Stimulated activated naive CD8-positive, alpha-beta T cell treated with anti-CD3 and anti-CD28 coated beads, Interleukin-15, amount 100 ng/mL, for 72 hours (primary cell): Measurements from ENCODE around the gene LMTK2.
A peak's percentile ranks its signal among the peaks of the same experiment; 100 is the strongest.
"Not testable (repeated sequence)": the region's sequence is repeated elsewhere in the genome, so short reads cannot be mapped to it uniquely, and the experiment has no call there.

Source experiments
- ATAC-seq: fragments of 150-1000 bp; cut with Tn5 transposase; 2 replicates; pipeline ENCODE4 v1.10.0; 2021; ENCODE audit warnings: mild to moderate bottlenecking, moderate library complexity
- DNase-seq, 2 donors: peaks; one replicate each; pipeline ENCODE4 v3.0.0; 2021 to 2022
- H3K27ac Mint-ChIP-seq, 2 donors: one replicate each; pipeline ENCODE4 v1.8.0; 2022; ENCODE audit warnings: mild to moderate bottlenecking in 2 of 2, mixed read lengths in 2 of 2, moderate library complexity in 2 of 2
- H3K27me3 Mint-ChIP-seq: one replicate; pipeline ENCODE4 v1.8.0; 2022; ENCODE audit warnings: mixed read lengths
- H3K4me1 Mint-ChIP-seq: one replicate; pipeline ENCODE4 v1.8.0; 2022; ENCODE audit warnings: mild to moderate bottlenecking, mixed read lengths
- H3K4me3 Mint-ChIP-seq, 2 donors: one replicate each; pipeline ENCODE4 v1.8.0; 2022; ENCODE audit warnings: mild to moderate bottlenecking in 2 of 2, mixed read lengths in 2 of 2, moderate library complexity in 1 of 2
- H3K9me3 Mint-ChIP-seq, 2 donors: one replicate each; pipeline ENCODE4 v1.8.0; 2022; ENCODE audit warnings: mixed read lengths in 2 of 2

The LMTK2 gene

DNA sequence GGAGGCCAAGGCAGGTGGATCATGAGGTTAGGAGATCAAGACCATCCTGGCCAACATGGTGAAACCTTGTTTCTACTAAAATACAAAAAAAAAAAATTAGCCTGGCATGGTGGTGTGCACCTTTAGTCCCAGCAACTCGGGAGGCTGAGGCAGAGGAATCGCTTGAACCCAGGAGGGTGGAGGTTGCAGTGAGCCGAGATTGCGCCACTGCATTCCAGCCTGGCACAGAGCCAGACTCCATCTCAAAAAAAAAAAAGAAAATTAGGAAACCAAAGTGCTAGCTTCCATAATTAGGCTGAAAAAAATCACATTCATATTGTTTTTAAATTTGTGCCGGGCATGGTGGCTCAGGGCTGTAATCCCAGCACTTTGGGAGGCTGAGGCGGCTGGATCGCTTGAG, 14.7 kb downstream of the LMTK2 start:
- not testable (repeated sequence) for H3K27ac Mint-ChIP-seq, H3K4me1 Mint-ChIP-seq, H3K4me3 Mint-ChIP-seq, ATAC-seq, DNase-seq, H3K27me3 Mint-ChIP-seq, H3K9me3 Mint-ChIP-seq

GRCh38 chr7:98123365-98123696, 16.7 kb downstream of the LMTK2 start:
- ATAC-seq (no peak), DNase-seq (no peak)
- no peak overlapping the region for H3K27ac Mint-ChIP-seq
- H3K27me3 Mint-ChIP-seq = no peaks in the 10 kb centered on the region
- H3K4me1 Mint-ChIP-seq = peaks cover 8% of the 10 kb centered on the region
- no peaks in the 10 kb centered on the region for H3K9me3 Mint-ChIP-seq
- no peak overlapping the region for H3K4me3 Mint-ChIP-seq

DNA sequence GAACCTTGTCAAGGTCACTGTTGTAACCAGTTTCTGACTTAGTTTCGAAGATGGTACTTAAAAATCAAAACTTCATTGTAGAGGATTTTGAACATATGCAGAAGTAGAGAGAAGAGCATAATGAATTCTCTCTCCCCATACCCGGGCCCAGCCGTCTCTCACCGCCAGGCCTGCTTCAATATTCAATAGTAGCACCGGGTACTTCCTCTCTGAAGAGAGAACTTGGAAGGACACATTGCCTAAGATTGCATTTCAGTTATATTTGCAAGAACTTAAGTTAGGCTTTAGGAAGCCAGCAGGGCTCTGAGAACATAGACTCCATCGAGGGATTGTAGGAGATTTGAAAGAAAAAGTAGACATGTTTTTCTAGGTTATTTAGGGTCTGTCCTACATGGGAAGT, 19.1 kb downstream of the LMTK2 start:
- Mint-ChIP-seq H3K4me3 (no peak overlapping the region), H3K27ac (no peak overlapping the region), H3K27me3 (no peaks in the 10 kb centered on the region), H3K4me1 (peaks cover 14% of the 10 kb centered on the region), H3K9me3 (no peaks in the 10 kb centered on the region)
- no peak for ATAC-seq
- DNase-seq = no peak

- Mint-ChIP-seq H3K27ac (no peak overlapping the region), H3K27me3 (peaks cover 7% of the 10 kb centered on the region), H3K4me3 (no peak overlapping the region), H3K4me1 (peaks cover 21% of the 10 kb centered on the region), H3K9me3 (no peaks in the 10 kb centered on the region)
- ATAC-seq (no peak), DNase-seq (no peak)
Observed at GRCh38 chr7:98126311-98127142, 19.9 kb downstream of the LMTK2 start.

DNA sequence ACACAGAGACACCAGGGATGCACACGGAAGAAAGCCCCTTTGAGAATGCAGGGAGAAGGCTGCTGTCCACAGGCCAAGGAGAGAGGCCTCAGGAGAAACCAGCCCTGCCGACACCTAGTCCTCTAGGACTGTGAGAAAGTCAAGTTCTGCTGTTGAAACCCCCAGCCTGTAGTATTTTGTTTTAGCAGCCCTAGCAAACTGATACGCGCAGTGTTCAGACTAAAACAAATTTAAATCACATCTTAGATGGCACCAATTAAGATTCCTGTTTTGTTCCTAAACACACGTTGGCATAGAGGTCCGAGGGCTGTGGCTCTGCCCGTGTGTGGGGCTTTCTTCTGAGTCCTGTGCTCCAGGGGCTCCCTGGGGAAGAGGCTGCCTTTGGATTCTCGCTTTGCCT, 21.7 kb downstream of the LMTK2 start:
- Mint-ChIP-seq H3K4me1 (peaks cover 39% of the 10 kb centered on the region), H3K27me3 (peaks cover 8% of the 10 kb centered on the region), H3K9me3 (no peaks in the 10 kb centered on the region), H3K4me3 (no peak overlapping the region), H3K27ac (no peak overlapping the region)
- ATAC-seq (no peak), DNase-seq (no peak)

- peaks cover 42% of the 10 kb centered on the region for H3K4me1 Mint-ChIP-seq
Observed at GRCh38 chr7:98130959-98131358, 24.3 kb downstream of the LMTK2 start.

GRCh38 chr7:98133181-98133580, 26.5 kb downstream of the LMTK2 start:
- Mint-ChIP-seq H3K27me3 (peaks cover 15% of the 10 kb centered on the region), H3K4me1 (peaks cover 42% of the 10 kb centered on the region), H3K4me3 (peak overlapping the region; percentile 28 to 85), H3K27ac (peak overlapping the region in 1 of 2 donors; percentile 59), H3K9me3 (no peaks in the 10 kb centered on the region)
- peak; percentile 17 to 32 for DNase-seq
- peak; percentile 68 for ATAC-seq

More at GRCh38 chr7:98130959-98131358, 24.3 kb downstream of the LMTK2 start:
- Mint-ChIP-seq H3K27me3 (peaks cover 15% of the 10 kb centered on the region), H3K27ac (no peak overlapping the region), H3K9me3 (no peaks in the 10 kb centered on the region), H3K4me3 (no peak overlapping the region)
- ATAC-seq (no peak), DNase-seq (no peak)

DNA sequence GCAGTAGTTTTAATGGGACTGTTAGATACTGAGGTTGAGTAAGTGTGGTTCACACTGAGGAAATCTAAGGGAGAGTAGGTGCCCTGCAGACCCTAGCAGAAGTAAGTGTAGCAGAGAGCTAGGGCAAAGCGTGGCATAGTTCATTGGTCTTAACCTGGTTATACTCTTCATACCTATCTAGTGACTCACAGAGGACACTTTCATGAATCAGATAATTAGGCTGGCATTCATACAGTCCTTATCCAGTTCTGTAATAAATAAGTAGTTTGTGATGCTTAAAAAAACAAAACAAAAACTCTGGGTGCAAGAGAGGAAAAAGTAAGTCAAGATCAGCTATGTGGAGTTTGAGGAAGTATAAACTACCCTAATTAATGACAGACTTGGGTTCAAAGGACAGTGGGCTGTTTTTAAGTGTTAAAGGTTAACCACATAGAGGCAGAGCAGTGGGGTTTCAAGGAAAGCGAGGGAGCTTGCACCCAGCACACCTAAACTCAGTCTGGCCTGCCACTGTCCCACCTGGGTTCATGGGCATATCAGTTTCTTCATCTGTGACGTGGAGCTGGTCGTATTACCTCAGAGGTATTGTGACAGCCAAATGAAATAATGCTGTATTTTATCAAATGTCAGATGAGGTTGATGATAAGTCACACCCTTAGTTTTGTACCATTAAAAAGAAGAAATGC, 27.1 kb downstream of the LMTK2 start:
- H3K4me3 Mint-ChIP-seq = peak overlapping the region; percentile 28 to 85
- peak; percentile 41 for ATAC-seq
- no peak overlapping the region for H3K27ac Mint-ChIP-seq
- H3K9me3 Mint-ChIP-seq = no peaks in the 10 kb centered on the region
- DNase-seq = no peak
- H3K27me3 Mint-ChIP-seq = peaks cover 15% of the 10 kb centered on the region
- peaks cover 42% of the 10 kb centered on the region for H3K4me1 Mint-ChIP-seq

GRCh38 chr7:98134420-98135228, 28.0 kb downstream of the LMTK2 start:
- peaks cover 42% of the 10 kb centered on the region for H3K4me1 Mint-ChIP-seq
- H3K27ac Mint-ChIP-seq = no peak overlapping the region
- DNase-seq (no peak), ATAC-seq (no peak)
- H3K4me3 Mint-ChIP-seq = no peak overlapping the region
- H3K27me3 Mint-ChIP-seq = peaks cover 15% of the 10 kb centered on the region
- no peaks in the 10 kb centered on the region for H3K9me3 Mint-ChIP-seq

- H3K27ac Mint-ChIP-seq = peak overlapping the region in 1 of 2 donors; percentile 51
- ATAC-seq (no peak), DNase-seq (no peak)
- H3K4me3 Mint-ChIP-seq = no peak overlapping the region
- H3K9me3 Mint-ChIP-seq = no peaks in the 10 kb centered on the region
- peaks cover 14% of the 10 kb centered on the region for H3K27me3 Mint-ChIP-seq
- H3K4me1 Mint-ChIP-seq = peaks cover 34% of the 10 kb centered on the region
Observed at GRCh38 chr7:98135984-98136383, 29.3 kb downstream of the LMTK2 start.

- peaks cover 9% of the 10 kb centered on the region for H3K27me3 Mint-ChIP-seq
Observed at GRCh38 chr7:98136423-98136822, 29.8 kb downstream of the LMTK2 start.

DNA sequence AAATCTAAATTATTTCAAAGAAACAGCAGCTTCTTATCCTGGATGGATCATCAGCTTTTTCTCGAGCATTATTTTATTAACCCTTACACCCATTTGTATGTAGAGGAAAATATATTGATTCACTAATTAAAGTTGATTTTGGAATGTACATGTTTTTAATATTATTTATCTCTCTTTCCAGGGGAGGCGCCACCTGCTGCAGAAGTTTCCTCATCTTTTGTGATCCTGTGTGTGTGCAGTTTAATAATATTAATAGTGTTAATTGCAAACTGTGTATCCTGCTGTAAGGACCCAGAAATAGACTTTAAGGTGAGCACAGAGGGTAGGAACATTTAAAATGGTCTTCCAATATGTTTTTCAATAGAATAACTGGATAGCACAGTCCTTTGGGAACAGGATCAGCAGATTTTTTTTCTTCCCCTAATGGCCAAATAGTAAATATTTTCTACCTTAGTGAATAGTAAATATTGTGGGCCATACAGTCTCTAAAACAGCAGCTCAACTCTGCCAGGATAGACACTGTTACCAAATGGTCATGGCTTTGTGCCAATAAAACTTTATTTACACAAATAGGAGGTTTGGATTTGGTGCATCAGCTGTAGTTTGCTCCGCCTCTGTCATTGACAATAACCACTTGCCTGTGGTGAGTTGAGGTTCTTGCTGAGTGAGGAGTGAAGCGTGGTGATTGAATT, 30.6 kb downstream of the LMTK2 start:
- ATAC-seq = no peak
- no peak overlapping the region for H3K27ac Mint-ChIP-seq
- peaks cover 7% of the 10 kb centered on the region for H3K27me3 Mint-ChIP-seq
- H3K4me1 Mint-ChIP-seq = peaks cover 21% of the 10 kb centered on the region
- H3K4me3 Mint-ChIP-seq = no peak overlapping the region
- no peaks in the 10 kb centered on the region for H3K9me3 Mint-ChIP-seq
- no peak for DNase-seq

More at GRCh38 chr7:98136423-98136822, 29.8 kb downstream of the LMTK2 start:
- Mint-ChIP-seq H3K4me1 (peaks cover 30% of the 10 kb centered on the region), H3K4me3 (no peak overlapping the region), H3K9me3 (no peaks in the 10 kb centered on the region), H3K27ac (no peak overlapping the region)
- ATAC-seq (no peak), DNase-seq (no peak)

DNA sequence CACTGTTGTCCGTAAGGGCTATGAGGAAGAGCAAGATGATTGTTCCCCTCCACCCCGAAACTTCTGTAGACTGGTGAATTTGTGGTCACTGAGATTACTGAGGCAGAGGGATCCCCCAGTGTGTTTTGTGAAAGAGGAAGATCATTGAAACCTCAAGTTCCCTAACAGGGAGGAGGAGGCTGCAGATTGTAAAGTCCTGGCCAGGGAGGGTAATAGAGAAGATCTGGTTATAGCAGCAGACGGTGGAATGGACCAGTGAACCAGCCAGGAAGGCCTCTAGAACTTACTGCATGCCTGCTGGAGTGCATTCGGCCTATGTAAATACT, 31.1 kb downstream of the LMTK2 start:
- Mint-ChIP-seq H3K4me1 (peaks cover 16% of the 10 kb centered on the region), H3K4me3 (no peak overlapping the region), H3K9me3 (no peaks in the 10 kb centered on the region), H3K27me3 (peaks cover 7% of the 10 kb centered on the region), H3K27ac (no peak overlapping the region)
- DNase-seq (no peak), ATAC-seq (no peak)

GRCh38 chr7:98138672-98139071, 32.0 kb downstream of the LMTK2 start:
- H3K4me1 Mint-ChIP-seq = peaks cover 7% of the 10 kb centered on the region
- no peaks in the 10 kb centered on the region for H3K9me3 Mint-ChIP-seq
- peaks cover 7% of the 10 kb centered on the region for H3K27me3 Mint-ChIP-seq
- no peak overlapping the region for H3K4me3 Mint-ChIP-seq
- DNase-seq (no peak), ATAC-seq (no peak)
- H3K27ac Mint-ChIP-seq = no peak overlapping the region

DNA sequence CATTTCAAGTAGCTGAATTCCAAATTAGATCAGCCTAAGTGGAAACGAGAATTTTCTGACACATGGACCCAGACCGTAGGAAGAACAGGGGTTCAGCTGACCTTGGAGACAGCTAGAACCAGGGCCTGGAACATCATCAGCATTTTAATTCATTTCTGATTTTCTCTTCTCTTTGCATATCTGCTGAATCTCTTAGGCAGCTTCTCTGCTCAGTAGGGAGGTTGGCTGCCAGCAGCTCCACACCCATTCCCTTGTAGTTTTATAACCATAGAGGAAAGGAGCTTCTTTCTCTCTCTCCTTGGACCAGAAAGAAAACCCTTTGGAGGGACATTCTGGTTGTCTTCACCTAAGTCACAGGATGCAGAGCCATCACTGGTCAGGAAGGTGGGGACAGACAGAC, 36.0 kb downstream of the LMTK2 start:
- no peak for ATAC-seq
- DNase-seq = no peak
- H3K4me3 Mint-ChIP-seq = no peak overlapping the region
- H3K27ac Mint-ChIP-seq = no peak overlapping the region
- no peaks in the 10 kb centered on the region for H3K9me3 Mint-ChIP-seq
- H3K27me3 Mint-ChIP-seq = no peaks in the 10 kb centered on the region
- H3K4me1 Mint-ChIP-seq = no peaks in the 10 kb centered on the region
